PFSK-1 (cell line): ENCODE data around the gene IGFN1.

Source experiments
- REST ChIP-seq, 2 experiments: IDR thresholded peaks; 2 replicates each; pipeline versions ENCODE4 v1.6.1 to v1.8.0; 2011 to 2012; ENCODE audit warnings: low read depth in 2 of 2, low read length in 2 of 2, control low read depth in 1 of 2, inconsistent platforms in 1 of 2, mild to moderate bottlenecking in 1 of 2, moderate library complexity in 1 of 2; ENCODE audit not compliant: insufficient read depth in 1 of 2
- TAF1 ChIP-seq: IDR thresholded peaks from 2 replicates; pipeline ENCODE4 v1.6.1; 2012; ENCODE audit warnings: low read length, control low read depth, borderline replicate concordance; ENCODE audit not compliant: insufficient read depth

- TF ChIP-seq TAF1 (no peak), REST (IDR thresholded peaks at IDR 0.05; ENCODE audit: insufficient read depth in 1 of 2, low read depth in 2 of 2, low read length in 2 of 2) (no peak)
Measured at GRCh38 chr1:201223852-201224665, 33.4 kb downstream of the IGFN1 start.
